GM19023 (cell line): ENCODE data around the gene SLC35F3.

Experiments
- ATAC-seq: cut with Tn5 transposase; IDR thresholded peaks from one replicate; pipeline ENCODE4 v1.9.1; 2021; ENCODE audit warnings: mild to moderate bottlenecking, moderate library complexity; ENCODE audit not compliant: unreplicated experiment

SLC35F3 gene

GRCh38 chr1:234309598-234310459 is 405.4 kb downstream of the SLC35F3 start:
- ATAC-seq, result peak; percentile 81

- no peak for ATAC-seq
These were observed 406.0 kb downstream of the SLC35F3 start for GRCh38 chr1:234310460-234310817.

- no peak for ATAC-seq
These were observed 406.9 kb downstream of the SLC35F3 start for GRCh38 chr1:234311414-234311813.

- no peak for ATAC-seq
These were observed 408.7 kb downstream of the SLC35F3 start for GRCh38 chr1:234313171-234313570.

GRCh38 chr1:234315091-234315541 is 410.6 kb downstream of the SLC35F3 start:
- no peak for ATAC-seq

GRCh38 chr1:234315588-234315987 is 411.1 kb downstream of the SLC35F3 start:
- ATAC-seq, result no peak

GRCh38 chr1:234316486-234316885 is 412.0 kb downstream of the SLC35F3 start:
- ATAC-seq, result no peak

- ATAC-seq, result no peak
These were observed 412.5 kb downstream of the SLC35F3 start for GRCh38 chr1:234316937-234317336.

- ATAC-seq, result no peak
These were observed 415.6 kb downstream of the SLC35F3 start for GRCh38 chr1:234320069-234320468.

- ATAC-seq, result no peak
These were observed 416.1 kb downstream of the SLC35F3 start for GRCh38 chr1:234320549-234320948.

- no peak for ATAC-seq
These were observed 416.8 kb downstream of the SLC35F3 start for GRCh38 chr1:234321231-234321630.

- no peak for ATAC-seq
These were observed 417.6 kb downstream of the SLC35F3 start for GRCh38 chr1:234322097-234322496.

GRCh38 chr1:234322979-234323378 is 418.5 kb downstream of the SLC35F3 start:
- no peak for ATAC-seq

- ATAC-seq, result no peak
These were observed 420.3 kb downstream of the SLC35F3 start for GRCh38 chr1:234324821-234325220.

GRCh38 chr1:234325878-234326496 is 421.5 kb downstream of the SLC35F3 start:
- ATAC-seq, result peak; percentile 38

GRCh38 chr1:234326497-234327366 is 422.3 kb downstream of the SLC35F3 start:
- ATAC-seq, result peak; percentile 84

GRCh38 chr1:234327577-234328164 is 423.2 kb downstream of the SLC35F3 start:
- ATAC-seq, result no peak

- ATAC-seq, result no peak
These were observed 426.4 kb downstream of the SLC35F3 start for GRCh38 chr1:234330843-234331215.

- ATAC-seq, result no peak
These were observed 427.0 kb downstream of the SLC35F3 start for GRCh38 chr1:234331507-234331906.

- ATAC-seq, result no peak
These were observed 431.9 kb downstream of the SLC35F3 start for GRCh38 chr1:234336359-234336758.

GRCh38 chr1:234337233-234337632 is 432.8 kb downstream of the SLC35F3 start:
- ATAC-seq, result no peak
